SU-DHL-6 (cell line): ENCODE measurements around the gene PLEKHA8.

ENCODE experiments used
- CTCF ChIP-seq: fragments of 200-600 bp; sonication (generic); IDR thresholded peaks from one replicate; pipeline ENCODE4 v1.5.1; 2017; ENCODE audit warnings: antibody characterized with exemption, mild to moderate bottlenecking, low read length, moderate library complexity; ENCODE audit not compliant: insufficient read depth, poor library complexity, severe bottlenecking
- EZH2phosphoT487 ChIP-seq: fragments of 200-600 bp; sonication (generic), shearing (Covaris generic); conservative IDR thresholded peaks from 2 replicates; pipeline ENCODE4 v1.6.1; 2018; ENCODE audit warnings: mild to moderate bottlenecking, antibody characterized with exemption, low read length, moderate library complexity, mixed read lengths

- TF ChIP-seq CTCF (no peak), EZH2phosphoT487 (no peak)
Observed at GRCh38 chr7:30086529-30086928, 58.3 kb downstream of the PLEKHA8 start.
